ENCODE measurements around the gene ATP23.

The ATP23 gene

DNA sequence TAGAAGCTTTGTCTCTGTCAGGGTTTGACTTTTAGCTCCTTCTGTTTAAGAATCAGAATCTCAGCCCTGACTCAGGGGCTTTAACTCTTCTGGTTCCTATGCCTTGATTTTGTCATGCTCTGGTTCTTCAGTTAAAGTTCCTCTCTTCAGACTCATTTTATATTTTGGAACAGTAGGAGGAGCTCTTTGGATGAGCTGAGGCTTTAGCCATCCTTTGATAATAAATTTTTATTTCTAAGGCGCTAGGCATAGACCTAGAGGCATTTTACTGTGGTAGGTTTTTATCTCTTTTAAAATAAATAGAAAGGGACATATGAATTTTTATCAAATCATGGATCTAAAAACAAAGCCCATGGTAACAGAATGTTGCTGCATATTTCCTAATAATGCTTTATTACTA is 51.7 kb downstream of the ATP23 start:
- Histone ChIP-seq H3K4me1 (ENCODE audit: insufficient read depth, low read length, severe bottlenecking) (no peaks in the 10 kb centered on the region), H3K9ac (ENCODE audit: low read length) (no peak overlapping the region), H3K9me2 (ENCODE audit: low read depth, low read length) (no peaks in the 10 kb centered on the region), H3K27ac (ENCODE audit: low read depth, low read length, poor library complexity, severe bottlenecking) (no peak overlapping the region), H2AFZ (ENCODE audit: low read length) (no peak overlapping the region), H3K27me3 (ENCODE audit: insufficient read depth, low read length) (no peaks in the 10 kb centered on the region), H4K20me1 (ENCODE audit: insufficient read depth, low read length) (no peaks in the 10 kb centered on the region), H3K36me3 (ENCODE audit: insufficient read depth, low read length) (no peaks in the 10 kb centered on the region), H3K4me3 (ENCODE audit: low read depth, low read length, poor library complexity, severe bottlenecking) (no peak overlapping the region), H3K9me3 (ENCODE audit: low read length) (peaks cover 6% of the 10 kb centered on the region; the same call in 1 of the 2 replicates), H3K4me2 (ENCODE audit: low read length) (no peak overlapping the region), H3F3A (ENCODE audit: insufficient read depth, low read length) (no peaks in the 10 kb centered on the region), H3K79me2 (ENCODE audit: insufficient read depth, low read length) (no peaks in the 10 kb centered on the region)
- TF ChIP-seq, protein P1, sequence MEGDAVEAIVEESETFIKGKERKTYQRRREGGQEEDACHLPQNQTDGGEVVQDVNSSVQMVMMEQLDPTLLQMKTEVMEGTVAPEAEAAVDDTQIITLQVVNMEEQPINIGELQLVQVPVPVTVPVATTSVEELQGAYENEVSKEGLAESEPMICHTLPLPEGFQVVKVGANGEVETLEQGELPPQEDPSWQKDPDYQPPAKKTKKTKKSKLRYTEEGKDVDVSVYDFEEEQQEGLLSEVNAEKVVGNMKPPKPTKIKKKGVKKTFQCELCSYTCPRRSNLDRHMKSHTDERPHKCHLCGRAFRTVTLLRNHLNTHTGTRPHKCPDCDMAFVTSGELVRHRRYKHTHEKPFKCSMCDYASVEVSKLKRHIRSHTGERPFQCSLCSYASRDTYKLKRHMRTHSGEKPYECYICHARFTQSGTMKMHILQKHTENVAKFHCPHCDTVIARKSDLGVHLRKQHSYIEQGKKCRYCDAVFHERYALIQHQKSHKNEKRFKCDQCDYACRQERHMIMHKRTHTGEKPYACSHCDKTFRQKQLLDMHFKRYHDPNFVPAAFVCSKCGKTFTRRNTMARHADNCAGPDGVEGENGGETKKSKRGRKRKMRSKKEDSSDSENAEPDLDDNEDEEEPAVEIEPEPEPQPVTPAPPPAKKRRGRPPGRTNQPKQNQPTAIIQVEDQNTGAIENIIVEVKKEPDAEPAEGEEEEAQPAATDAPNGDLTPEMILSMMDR (IDR thresholded peaks at IDR 0.05; ENCODE audit: low read length) = no peak

- Histone ChIP-seq H3K9me2 (ENCODE audit: low read depth, low read length) (no peaks in the 10 kb centered on the region), H3K9ac (ENCODE audit: low read length) (no peak overlapping the region), H3K27me3 (ENCODE audit: insufficient read depth, low read length) (no peaks in the 10 kb centered on the region), H3K36me3 (ENCODE audit: insufficient read depth, low read length) (no peaks in the 10 kb centered on the region), H3F3A (ENCODE audit: insufficient read depth, low read length) (no peaks in the 10 kb centered on the region), H3K9me3 (ENCODE audit: low read length) (peaks cover 6% of the 10 kb centered on the region; the same call in 1 of the 2 replicates), H3K4me1 (ENCODE audit: insufficient read depth, low read length, severe bottlenecking) (no peaks in the 10 kb centered on the region), H3K27ac (ENCODE audit: low read depth, low read length, poor library complexity, severe bottlenecking) (no peak overlapping the region), H3K4me3 (ENCODE audit: low read depth, low read length, poor library complexity, severe bottlenecking) (no peak overlapping the region), H2AFZ (ENCODE audit: low read length) (no peak overlapping the region), H3K4me2 (ENCODE audit: low read length) (no peak overlapping the region), H4K20me1 (ENCODE audit: insufficient read depth, low read length) (no peaks in the 10 kb centered on the region), H3K79me2 (ENCODE audit: insufficient read depth, low read length) (no peaks in the 10 kb centered on the region)
- TF ChIP-seq, protein P1 (IDR thresholded peaks at IDR 0.05; ENCODE audit: low read length) = no peak
- no peak for TF ChIP-seq EZH2 (IDR thresholded peaks at IDR 0.05; ENCODE audit: borderline replicate concordance, low read length)
Measured at GRCh38 chr12:57993834-57994233, 52.5 kb downstream of the ATP23 start.

DNA sequence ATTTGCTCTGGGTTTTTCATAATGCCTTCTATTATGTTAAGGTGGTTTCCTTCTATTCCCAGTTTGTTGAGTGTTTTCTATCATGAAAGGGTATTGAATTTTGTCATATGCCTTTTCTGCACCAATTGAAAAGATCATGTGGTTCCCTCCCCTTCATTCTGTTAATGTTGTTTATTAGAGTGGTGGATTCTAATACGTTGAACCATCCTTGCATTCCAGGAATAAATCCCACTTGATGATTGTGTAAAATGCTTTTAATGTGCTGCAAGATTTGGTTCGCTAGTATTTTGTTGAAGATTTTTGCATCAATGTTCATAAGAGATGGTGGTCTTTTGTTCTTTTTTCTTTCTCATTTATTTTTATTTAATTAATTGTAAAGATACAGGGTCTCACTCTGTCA is 55.2 kb downstream of the ATP23 start:
- no peaks in the 10 kb centered on the region for H4K20me1 ChIP-seq (ENCODE audit: insufficient read depth, low read length)
- no peaks in the 10 kb centered on the region for H3K79me2 ChIP-seq (ENCODE audit: insufficient read depth, low read length)
- no peaks in the 10 kb centered on the region for H3K36me3 ChIP-seq (ENCODE audit: insufficient read depth, low read length)
- no peak overlapping the region for H2AFZ ChIP-seq (ENCODE audit: low read length)
- H3K9me2 ChIP-seq (ENCODE audit: low read depth, low read length) = no peaks in the 10 kb centered on the region
- no peak overlapping the region for H3K27ac ChIP-seq (ENCODE audit: low read depth, low read length, poor library complexity, severe bottlenecking)
- H3F3A ChIP-seq (ENCODE audit: insufficient read depth, low read length) = no peaks in the 10 kb centered on the region
- H3K4me2 ChIP-seq (ENCODE audit: low read length) = no peak overlapping the region
- H3K27me3 ChIP-seq (ENCODE audit: insufficient read depth, low read length) = no peaks in the 10 kb centered on the region
- no peak overlapping the region for H3K4me3 ChIP-seq (ENCODE audit: low read depth, low read length, poor library complexity, severe bottlenecking)
- TF ChIP-seq EZH2 (IDR thresholded peaks at IDR 0.05; ENCODE audit: borderline replicate concordance, low read length) = no peak
- TF ChIP-seq, protein P1 (IDR thresholded peaks at IDR 0.05; ENCODE audit: low read length) = no peak
- no peaks in the 10 kb centered on the region for H3K4me1 ChIP-seq (ENCODE audit: insufficient read depth, low read length, severe bottlenecking)
- H3K9ac ChIP-seq (ENCODE audit: low read length) = no peak overlapping the region
- peaks cover 13% of the 10 kb centered on the region for H3K9me3 ChIP-seq (ENCODE audit: low read length)

Measured in OCI-LY1 (cell line).